Muscle of leg (tissue), 11 donors: ENCODE measurements around the gene RALGDS. TPM values are rescaled to one million over a fixed set of nuclear protein-coding genes. Genes with fewer than 3 reads are reported as not detected.

ENCODE experiments used
- DNase-seq: peaks from one replicate; pipeline ENCODE4 v3.0.0; 2013
- H3K27ac ChIP-seq: one replicate; pipeline ENCODE4 v1.5.1; 2013; ENCODE audit warnings: mild to moderate bottlenecking, low read length, control low read depth
- H3K27me3 ChIP-seq: one replicate; pipeline ENCODE4 v1.6.1; 2013; ENCODE audit warnings: low read length; ENCODE audit not compliant: control insufficient read depth, insufficient read depth
- H3K36me3 ChIP-seq: one replicate; pipeline ENCODE4 v1.6.1; 2013; ENCODE audit warnings: low read length; ENCODE audit not compliant: control insufficient read depth, insufficient read depth
- H3K4me1 ChIP-seq: one replicate; pipeline ENCODE4 v1.6.1; 2013; ENCODE audit warnings: low read length; ENCODE audit not compliant: control insufficient read depth, insufficient read depth
- H3K4me3 ChIP-seq: one replicate; pipeline ENCODE4 v1.5.1; 2013; ENCODE audit warnings: low read length, control low read depth
- H3K9me3 ChIP-seq: replicated peaks from 2 replicates; pipeline ENCODE4 v1.6.1; 2013; ENCODE audit warnings: low read depth, low read length; ENCODE audit not compliant: control insufficient read depth
- WGBS: methylation state at CpG from one replicate; pipeline ENCODE4 v1.1.5; 2013; ENCODE audit warnings: missing lambda C conversion rate; ENCODE audit not compliant: insufficient coverage; 5-methylcytosine and 5-hydroxymethylcytosine counted together
- polyA plus RNA-seq, 8 donors: library from polyadenylated mRNA; unstranded; fragments of 120-200 nt; gene quantifications; one replicate each; pipeline versions ENCODE4 v1.2.1 to v1.2.3, GENCODE V29; 2013; ENCODE audit warnings: inconsistent platforms in 1 of 8, low replicate concordance in 1 of 8; ENCODE audit not compliant: insufficient read length in 8 of 8, insufficient read depth in 1 of 8
- total RNA-seq: library from RNA; stranded (reverse); fragments of 120-200 nt; gene quantifications from one replicate; pipeline ENCODE4 v1.2.4, GENCODE V29; 2013

Gene RALGDS
- total and polyA plus RNA-seq, 9 donors, result 42.5 to 53.2 (median 49.0) TPM

- H3K36me3 ChIP-seq, result no peaks in the 10 kb centered on the region
- 44% methylated on average over 8 of the region's 8 CpGs for WGBS
- H3K4me1 ChIP-seq, result peaks cover 67% of the 10 kb centered on the region
- peak overlapping the region; percentile 100 for H3K27ac ChIP-seq
- H3K9me3 ChIP-seq, result no peaks in the 10 kb centered on the region
- H3K27me3 ChIP-seq, result no peaks in the 10 kb centered on the region
- H3K4me3 ChIP-seq, result no peak overlapping the region
- DNase-seq, result peak; percentile 60
These were observed 14.2 kb upstream of the RALGDS start for GRCh38 chr9:133135146-133135745.

GRCh38 chr9:133134388-133135145, 13.5 kb upstream of the RALGDS start:
- no peaks in the 10 kb centered on the region for H3K36me3 ChIP-seq
- peaks cover 65% of the 10 kb centered on the region for H3K4me1 ChIP-seq
- H3K4me3 ChIP-seq, result no peak overlapping the region
- H3K27me3 ChIP-seq, result no peaks in the 10 kb centered on the region
- H3K9me3 ChIP-seq, result no peaks in the 10 kb centered on the region
- no peak for DNase-seq
- H3K27ac ChIP-seq, result peak overlapping the region; percentile 100
- 69% methylated on average over 4 of the region's 11 CpGs for WGBS

- DNase-seq, result peak; percentile 98
- H3K27ac ChIP-seq, result peak overlapping the region; percentile 100
- H3K4me3 ChIP-seq, result no peak overlapping the region
- 23% methylated on average over 16 of the region's 21 CpGs for WGBS
- H3K36me3 ChIP-seq, result no peaks in the 10 kb centered on the region
- peaks cover 60% of the 10 kb centered on the region for H3K4me1 ChIP-seq
- no peaks in the 10 kb centered on the region for H3K9me3 ChIP-seq
- no peaks in the 10 kb centered on the region for H3K27me3 ChIP-seq
These were observed 12.8 kb upstream of the RALGDS start for GRCh38 chr9:133133681-133134387.

- H3K36me3 ChIP-seq, result peaks cover 4% of the 10 kb centered on the region
- 91% methylated on average over 12 of the region's 16 CpGs for WGBS
- no peak for DNase-seq
- H3K4me1 ChIP-seq, result peaks cover 64% of the 10 kb centered on the region
- no peak overlapping the region for H3K4me3 ChIP-seq
- H3K27me3 ChIP-seq, result no peaks in the 10 kb centered on the region
- H3K27ac ChIP-seq, result peak overlapping the region; percentile 100
- no peaks in the 10 kb centered on the region for H3K9me3 ChIP-seq
These were observed 11.1 kb upstream of the RALGDS start for GRCh38 chr9:133132174-133132573.

- no peaks in the 10 kb centered on the region for H3K9me3 ChIP-seq
- H3K4me3 ChIP-seq, result no peak overlapping the region
- no peak for DNase-seq
- H3K36me3 ChIP-seq, result peaks cover 4% of the 10 kb centered on the region
- H3K27ac ChIP-seq, result no peak overlapping the region
- 87% methylated on average over 5 of the region's 5 CpGs for WGBS
- peaks cover 70% of the 10 kb centered on the region for H3K4me1 ChIP-seq
- H3K27me3 ChIP-seq, result no peaks in the 10 kb centered on the region
These were observed 10.5 kb upstream of the RALGDS start for GRCh38 chr9:133131506-133131905.

GRCh38 chr9:133130685-133131244, 9.7 kb upstream of the RALGDS start:
- no peak overlapping the region for H3K4me3 ChIP-seq
- no peaks in the 10 kb centered on the region for H3K27me3 ChIP-seq
- H3K36me3 ChIP-seq, result peaks cover 4% of the 10 kb centered on the region
- no peaks in the 10 kb centered on the region for H3K9me3 ChIP-seq
- H3K4me1 ChIP-seq, result peaks cover 74% of the 10 kb centered on the region
- DNase-seq, result no peak
- 66% methylated on average over 4 of the region's 10 CpGs for WGBS
- no peak overlapping the region for H3K27ac ChIP-seq

GRCh38 chr9:133129001-133129795, 8.2 kb upstream of the RALGDS start:
- 90% methylated on average over 27 of the region's 29 CpGs for WGBS
- Histone ChIP-seq H3K27me3 (no peaks in the 10 kb centered on the region), H3K9me3 (no peaks in the 10 kb centered on the region), H3K27ac (no peak overlapping the region), H3K4me3 (no peak overlapping the region), H3K36me3 (peaks cover 4% of the 10 kb centered on the region), H3K4me1 (peaks cover 62% of the 10 kb centered on the region)
- no peak for DNase-seq

GRCh38 chr9:133128152-133128551, 7.1 kb upstream of the RALGDS start:
- H3K4me3 ChIP-seq, result no peak overlapping the region

GRCh38 chr9:133127340-133127981, 6.4 kb upstream of the RALGDS start:
- Histone ChIP-seq H3K27ac (no peak overlapping the region), H3K27me3 (no peaks in the 10 kb centered on the region), H3K4me1 (peaks cover 54% of the 10 kb centered on the region), H3K4me3 (no peak overlapping the region), H3K36me3 (peaks cover 4% of the 10 kb centered on the region), H3K9me3 (no peaks in the 10 kb centered on the region)
- no peak for DNase-seq
- WGBS, result 79% methylated on average over 23 of the region's 23 CpGs

More at GRCh38 chr9:133128152-133128551, 7.1 kb upstream of the RALGDS start:
- Histone ChIP-seq H3K36me3 (peaks cover 4% of the 10 kb centered on the region), H3K9me3 (no peaks in the 10 kb centered on the region), H3K27ac (no peak overlapping the region), H3K27me3 (no peaks in the 10 kb centered on the region), H3K4me1 (peaks cover 55% of the 10 kb centered on the region)
- WGBS, result 82% methylated on average over 12 of the region's 13 CpGs
- no peak for DNase-seq
